COLO668 (cell line): ENCODE measurements around the gene BCAS3.

Experiments
- DNase-seq: peaks from one replicate; lab custom pipeline; 2025; ENCODE audit not compliant: unreplicated experiment; lab: John Stamatoyannopoulos, UW

BCAS3 gene

GRCh38 chr17:61412860-61413660 lies 735.4 kb downstream of the BCAS3 start:
- no peak for DNase-seq

DNA sequence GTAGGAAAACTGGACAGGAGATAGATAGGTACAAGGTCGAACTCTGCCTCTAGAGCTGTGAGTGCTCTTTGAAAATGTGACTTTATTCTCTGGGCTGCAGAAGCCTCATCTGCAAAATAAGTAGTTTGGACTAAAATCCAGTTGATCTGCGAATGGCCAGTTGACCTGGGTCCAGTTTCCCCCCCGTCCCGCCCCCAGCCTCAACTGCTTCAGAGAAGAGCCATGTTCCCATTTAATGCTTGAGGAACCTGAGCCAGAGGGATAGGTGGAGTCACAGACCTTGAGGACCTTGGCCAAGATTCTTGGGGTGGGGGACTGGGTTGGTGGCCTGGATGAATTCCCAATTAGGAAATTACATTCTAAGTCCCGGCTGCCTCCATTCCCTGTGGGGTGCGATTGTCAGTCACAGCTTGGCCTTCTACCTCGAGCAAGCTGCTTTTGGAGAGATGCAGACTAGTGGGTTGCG lies 736.0 kb downstream of the BCAS3 start:
- DNase-seq = no peak

GRCh38 chr17:61414141-61414935 lies 736.7 kb downstream of the BCAS3 start:
- no peak for DNase-seq

GRCh38 chr17:61414936-61415251 lies 737.2 kb downstream of the BCAS3 start:
- no peak for DNase-seq

DNA sequence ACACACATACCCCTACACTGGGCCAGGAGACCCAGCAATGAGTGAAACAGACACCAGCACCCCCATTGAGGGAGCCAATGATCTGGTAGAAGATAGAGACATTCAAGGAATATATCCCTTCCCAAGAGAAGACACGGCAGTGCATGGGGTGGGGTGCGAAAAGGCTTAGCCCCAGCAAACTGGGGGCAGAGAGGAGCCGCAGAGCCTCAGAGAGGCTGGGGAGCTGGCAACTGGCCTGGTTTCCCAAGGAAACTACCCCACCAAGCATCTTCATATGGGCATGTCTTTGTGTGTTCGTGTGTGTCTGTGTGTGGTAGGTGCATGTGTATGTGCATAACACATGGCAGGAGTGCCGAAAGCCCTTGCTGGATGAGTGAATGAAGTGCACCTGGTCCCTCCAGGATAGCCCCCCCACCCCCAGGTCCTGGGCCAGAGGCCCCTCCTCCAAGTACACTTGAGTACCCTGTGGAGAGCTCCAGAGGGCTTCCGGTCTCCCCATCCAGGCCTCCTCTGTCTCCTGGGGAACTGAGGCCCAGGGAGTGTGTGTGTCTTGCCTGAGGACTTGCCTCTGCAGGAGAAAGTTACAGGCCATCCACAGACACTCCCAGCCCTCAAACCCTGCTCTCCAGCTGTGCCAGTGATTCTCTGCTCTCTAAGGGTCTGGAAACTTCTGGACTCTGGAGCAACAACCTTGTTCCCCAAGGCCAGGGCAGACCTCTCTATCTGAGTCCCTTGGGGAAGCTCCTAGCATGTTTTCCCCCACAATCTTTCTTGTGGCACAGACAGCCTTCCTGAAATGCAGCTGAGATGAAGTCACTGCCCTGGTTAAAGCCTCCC lies 737.9 kb downstream of the BCAS3 start:
- no peak for DNase-seq

DNA sequence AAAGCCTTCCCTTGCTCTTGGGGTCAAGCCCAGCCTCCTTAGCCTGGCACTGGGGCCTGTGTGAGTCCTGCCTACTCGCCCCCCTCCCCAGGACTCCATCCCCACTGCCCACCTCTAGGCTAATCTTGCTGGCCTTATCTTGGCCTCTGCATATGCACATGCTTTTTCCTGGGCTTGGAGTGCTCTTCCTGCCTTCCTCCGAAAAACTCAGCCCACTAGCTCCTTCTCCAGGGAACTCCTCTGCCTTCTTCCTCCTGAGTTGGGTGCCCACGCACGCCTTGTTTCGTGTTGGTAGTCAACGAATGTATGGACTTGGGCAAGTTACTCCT lies 738.5 kb downstream of the BCAS3 start:
- no peak for DNase-seq

DNA sequence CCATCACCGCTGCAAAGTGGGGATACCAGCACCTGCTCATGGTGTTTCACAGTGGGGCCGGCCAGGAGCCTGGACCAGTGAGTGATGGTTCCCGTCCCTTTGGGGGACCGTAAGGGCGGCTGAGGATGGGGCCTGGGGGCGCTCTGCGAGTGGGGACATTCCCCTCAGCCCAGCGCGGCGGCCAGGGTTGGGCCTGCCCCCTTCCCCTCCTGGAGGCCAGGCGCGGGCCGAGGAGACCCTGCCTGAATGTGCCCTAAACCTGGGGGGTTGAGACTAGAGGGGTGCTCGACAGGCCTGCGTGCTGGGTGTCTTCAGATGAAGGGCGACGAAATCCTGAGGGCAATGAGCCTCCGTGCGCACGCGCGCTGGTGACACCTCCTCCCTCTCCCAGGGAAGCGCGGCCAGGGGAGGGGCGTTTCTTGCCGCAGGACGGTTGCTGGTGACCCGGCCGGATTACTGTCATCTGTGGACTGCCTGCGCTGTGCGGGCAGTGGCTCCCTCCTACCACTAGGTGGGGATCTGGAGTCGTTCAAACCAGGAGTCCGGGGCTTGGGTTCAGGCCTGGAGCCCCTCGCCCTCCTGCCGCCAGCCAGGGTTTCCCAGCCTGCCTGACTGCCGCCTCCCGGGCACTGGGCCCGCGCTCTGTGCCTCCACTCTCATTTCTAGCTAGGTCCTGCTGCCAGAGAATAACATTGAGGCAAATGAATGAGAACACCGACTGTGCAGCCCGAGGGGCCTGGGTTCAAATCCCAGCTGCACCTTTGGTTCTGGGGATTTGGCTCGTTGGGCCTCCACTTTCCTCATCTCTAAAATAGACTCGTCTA lies 739.1 kb downstream of the BCAS3 start:
- peak; percentile 29 for DNase-seq

DNA sequence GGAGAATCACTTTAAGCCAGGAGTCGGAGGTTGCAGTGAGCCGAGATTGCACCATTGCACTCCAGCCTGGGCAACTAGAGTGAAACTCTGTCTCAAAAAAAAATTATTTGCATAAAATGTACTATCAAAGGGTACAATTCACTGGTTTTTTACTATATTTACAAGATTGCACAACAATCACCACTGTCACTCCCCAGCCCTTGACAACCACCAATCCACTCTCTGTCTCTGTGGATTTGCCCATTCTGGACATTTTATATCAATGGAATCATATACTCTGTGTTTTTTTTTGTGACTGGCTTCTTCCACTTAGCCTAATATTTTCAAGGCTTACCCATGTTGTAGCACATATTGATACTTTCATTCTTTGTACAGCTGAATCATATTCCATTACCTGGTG lies 740.8 kb downstream of the BCAS3 start:
- no peak for DNase-seq

DNA sequence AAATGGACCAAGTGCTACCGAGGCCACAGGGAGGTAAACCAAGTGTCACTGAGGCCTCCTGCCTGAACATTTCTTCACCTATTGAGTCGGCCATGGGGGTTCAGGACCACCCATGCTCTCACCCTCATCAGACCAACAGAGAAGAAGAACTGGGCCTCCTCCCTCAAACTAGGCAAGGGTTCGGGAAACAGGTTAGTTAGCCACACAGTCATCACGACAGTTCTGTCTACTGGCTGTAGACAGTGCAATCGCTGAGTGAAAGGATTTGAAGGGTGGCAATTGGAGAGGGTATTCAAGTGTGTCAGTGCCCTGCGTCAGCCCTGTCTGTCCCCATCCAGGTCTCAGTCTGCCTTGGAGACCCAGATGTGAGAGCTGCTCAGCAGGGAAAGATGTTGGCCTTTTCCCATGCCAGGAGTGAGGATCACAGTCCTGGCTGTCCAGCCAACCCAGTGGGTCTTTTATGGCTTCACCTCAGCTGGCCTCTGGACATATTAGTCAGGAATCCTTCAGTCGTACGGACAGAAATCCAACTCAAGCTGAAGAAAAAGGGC lies 741.9 kb downstream of the BCAS3 start:
- no peak for DNase-seq

DNA sequence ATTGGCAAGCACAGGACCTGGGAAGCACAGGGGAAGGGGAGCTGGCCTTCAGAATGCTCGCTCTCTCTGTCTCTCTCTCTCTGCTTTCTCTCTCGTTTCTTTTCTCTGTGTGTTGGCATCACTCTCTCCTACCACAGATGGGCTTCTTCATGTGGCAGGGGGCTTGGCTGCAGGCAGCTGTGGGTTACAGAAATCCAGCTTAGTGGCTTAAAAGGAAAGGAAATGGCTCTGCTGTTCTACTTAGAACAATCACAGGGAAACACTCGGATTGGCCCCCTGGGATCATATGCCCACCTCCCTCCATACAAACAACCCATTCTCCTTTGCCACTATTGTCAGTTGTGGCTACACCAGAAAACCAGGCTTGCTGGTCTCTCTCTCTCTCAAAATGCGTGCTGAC lies 742.4 kb downstream of the BCAS3 start:
- DNase-seq = no peak

GRCh38 chr17:61420745-61421398 lies 743.2 kb downstream of the BCAS3 start:
- DNase-seq = no peak

- DNase-seq = no peak
These were observed 743.8 kb downstream of the BCAS3 start for GRCh38 chr17:61421460-61421859.

DNA sequence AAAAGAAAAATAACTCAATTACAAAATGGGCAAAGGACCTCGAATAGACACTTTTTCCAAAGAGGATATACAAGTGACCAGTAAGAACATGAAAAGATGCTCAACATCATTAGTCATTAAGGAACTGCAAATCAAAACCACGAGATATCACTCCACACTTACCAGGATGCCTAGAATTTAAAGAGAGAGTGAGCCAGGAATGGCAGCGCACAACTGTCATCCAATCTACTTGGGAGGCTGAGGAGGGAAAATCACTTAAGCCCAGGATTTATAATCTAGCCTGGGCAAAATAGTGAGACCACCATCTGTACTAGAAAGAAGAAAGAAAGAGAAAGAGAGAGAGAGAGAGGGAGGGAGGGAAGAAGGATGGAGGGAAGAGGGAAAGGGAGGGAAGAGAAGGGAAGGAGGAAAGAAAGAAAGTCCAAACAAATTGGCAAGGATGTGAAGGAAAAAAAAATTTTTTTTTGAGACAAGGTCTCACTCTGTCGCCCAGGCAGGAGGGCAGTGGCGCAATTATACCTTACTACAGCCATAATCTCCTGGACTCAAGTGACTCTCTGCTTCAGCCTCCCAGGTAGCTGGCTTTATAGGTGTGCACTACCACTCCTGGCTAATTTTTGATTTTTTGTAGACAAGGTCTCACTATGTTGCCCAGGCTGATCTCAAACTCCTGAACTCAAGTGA lies 744.6 kb downstream of the BCAS3 start:
- no peak for DNase-seq

- DNase-seq = no peak
These were observed 745.2 kb downstream of the BCAS3 start for GRCh38 chr17:61422869-61423268.

- DNase-seq = no peak
These were observed 746.5 kb downstream of the BCAS3 start for GRCh38 chr17:61423967-61424649.

DNA sequence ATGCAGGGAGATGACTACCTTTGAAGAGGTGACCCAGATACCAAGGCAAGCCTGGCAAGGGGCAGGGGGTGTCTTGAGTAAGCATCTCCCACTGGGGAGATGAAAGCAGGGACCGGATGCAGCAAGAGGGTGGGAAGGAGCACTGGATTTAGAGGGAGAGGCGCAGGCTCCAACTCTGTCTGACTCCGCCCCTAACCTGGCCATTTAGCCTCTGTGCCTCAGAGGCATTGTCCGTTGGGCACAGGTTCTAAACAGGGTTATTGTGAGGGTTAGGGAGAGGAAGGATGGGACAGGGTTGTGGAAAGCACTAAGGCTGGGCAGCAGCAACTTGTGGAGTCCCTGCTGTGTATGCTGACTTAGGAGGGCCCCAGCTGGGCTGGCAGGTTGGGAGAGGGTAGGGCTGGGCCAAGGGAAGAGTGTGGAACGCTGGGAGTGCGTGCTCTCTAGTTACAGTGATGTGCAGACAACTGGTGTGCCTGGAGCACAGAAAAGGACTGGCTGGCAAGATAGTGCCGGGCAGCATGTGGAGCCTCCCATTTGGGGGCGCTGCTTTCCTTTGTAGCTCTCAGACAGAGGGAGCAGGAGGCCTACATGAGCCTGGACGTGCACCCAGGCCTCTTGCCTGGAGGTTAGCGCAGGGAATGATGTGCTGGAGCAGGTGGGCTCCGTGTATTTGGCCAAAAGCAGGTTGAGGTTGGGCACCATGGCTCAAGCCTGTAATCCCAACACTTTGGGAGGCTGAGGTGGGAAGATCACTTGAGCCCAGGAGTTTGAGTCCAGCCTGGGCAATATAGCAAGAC lies 748.2 kb downstream of the BCAS3 start:
- DNase-seq = no peak

GRCh38 chr17:61426482-61427304 lies 749.0 kb downstream of the BCAS3 start:
- DNase-seq = no peak
